HG02938 (cell line): ENCODE measurements around the gene CDNF.

Experiments used
- ATAC-seq: cut with Tn5 transposase; IDR thresholded peaks from one replicate; pipeline ENCODE4 v1.9.1; 2021; ENCODE audit warnings: mild to moderate bottlenecking, moderate library complexity; ENCODE audit not compliant: unreplicated experiment

The CDNF gene

GRCh38 chr10:14801723-14802122 is 36.1 kb downstream of the CDNF start:
- no peak for ATAC-seq

- ATAC-seq: no peak
These were observed 37.4 kb downstream of the CDNF start for GRCh38 chr10:14800397-14800796.

GRCh38 chr10:14798636-14799035 is 39.2 kb downstream of the CDNF start:
- ATAC-seq: no peak

GRCh38 chr10:14787938-14788337 is 49.9 kb downstream of the CDNF start:
- ATAC-seq: no peak

GRCh38 chr10:14784459-14785055 is 53.3 kb downstream of the CDNF start:
- no peak for ATAC-seq

- no peak for ATAC-seq
These were observed 55.0 kb downstream of the CDNF start for GRCh38 chr10:14782691-14783363.

DNA sequence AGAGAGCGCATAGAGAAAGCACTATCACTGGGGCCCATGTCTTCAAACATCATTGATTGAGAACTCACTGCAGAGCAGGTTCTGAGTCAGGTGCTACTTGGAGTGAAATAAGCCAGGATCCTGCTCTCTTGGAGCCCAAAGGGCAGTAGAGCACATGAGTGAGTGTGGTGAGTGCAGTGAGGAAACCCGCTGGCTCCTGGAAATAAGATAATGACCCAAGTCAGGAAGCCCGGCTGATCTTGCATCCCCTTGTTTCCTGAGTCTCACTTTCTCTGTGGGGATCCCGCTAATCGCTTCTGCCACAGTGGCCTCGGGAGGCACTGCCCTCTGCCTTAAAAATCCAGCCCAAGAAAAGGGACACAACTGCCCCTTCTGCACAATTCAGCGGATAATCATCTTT is 56.1 kb downstream of the CDNF start:
- ATAC-seq: no peak

DNA sequence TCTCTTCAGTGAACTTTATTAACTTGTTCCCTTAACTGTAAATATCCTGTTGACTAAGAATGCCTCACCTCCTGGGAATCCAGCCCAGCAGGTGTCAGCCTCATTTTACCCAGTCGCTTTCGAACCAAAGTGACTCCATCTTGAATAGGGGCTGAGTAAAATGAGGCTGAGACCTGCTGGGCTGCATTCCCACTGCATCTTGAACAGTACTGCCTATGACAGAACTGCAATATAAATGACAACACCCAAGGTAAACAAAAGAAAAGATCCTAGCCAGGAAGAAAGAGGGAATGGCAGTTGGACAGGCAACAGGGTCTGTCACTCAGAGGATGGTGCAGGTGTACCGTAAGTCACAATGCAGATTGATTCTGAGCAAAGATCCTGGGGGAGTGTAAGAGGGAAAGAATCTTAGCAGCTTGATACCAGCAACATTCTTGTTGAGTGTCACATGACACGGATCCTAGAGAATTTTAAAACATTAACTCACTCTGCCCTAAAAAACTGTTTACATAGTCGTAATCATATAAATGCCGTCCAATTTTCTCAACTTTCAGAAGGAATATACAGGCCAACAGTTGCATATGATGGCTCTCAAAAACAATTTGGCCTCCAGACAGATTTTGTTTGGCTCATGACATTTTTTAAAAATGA is 58.7 kb downstream of the CDNF start:
- ATAC-seq: no peak

- no peak for ATAC-seq
These were observed 61.3 kb downstream of the CDNF start for GRCh38 chr10:14776546-14776945.

- no peak for ATAC-seq
These were observed 62.2 kb downstream of the CDNF start for GRCh38 chr10:14775656-14776055.

- no peak for ATAC-seq
These were observed 63.0 kb downstream of the CDNF start, which contains the start of gene FAM107B for GRCh38 chr10:14774797-14775196. FAM107B (minus strand) TSS chr10:14774897; CDS start chr10:14774663, 234 bp downstream.

DNA sequence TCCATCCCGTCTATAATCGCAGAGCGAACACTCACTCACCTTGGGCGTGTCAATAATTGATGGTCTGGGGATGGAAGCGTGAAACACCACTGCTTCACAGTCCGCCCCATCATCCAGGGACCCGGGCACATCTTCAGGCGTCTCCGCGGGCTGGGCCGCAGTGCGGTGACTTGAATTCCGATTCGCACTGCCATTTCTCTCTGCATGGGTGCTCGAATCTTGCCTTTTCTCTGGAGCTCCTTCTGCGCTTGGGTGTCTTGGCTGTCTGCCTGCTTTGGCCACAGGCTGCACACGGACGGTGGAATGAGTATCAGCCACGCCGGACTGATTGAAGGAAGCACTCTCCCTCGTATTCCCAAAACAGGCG is 63.6 kb downstream of the CDNF start:
- ATAC-seq: no peak

- no peak for ATAC-seq
These were observed 64.2 kb downstream of the CDNF start for GRCh38 chr10:14773551-14774213.

- no peak for ATAC-seq
These were observed 65.4 kb downstream of the CDNF start for GRCh38 chr10:14772399-14772798.

- ATAC-seq: no peak
These were observed 66.9 kb downstream of the CDNF start for GRCh38 chr10:14770927-14771326.
